Trophoblast cell (in vitro differentiated cells and primary cell): ENCODE measurements around the gene KSR1.
A peak's percentile ranks its signal among the peaks of the same experiment; 100 is the strongest.
"Not testable (repeated sequence)": the region's sequence is repeated elsewhere in the genome, so short reads cannot be mapped to it uniquely, and the experiment has no call there.

Experiments
- DNase-seq, 2 donors: peaks; one replicate each; pipeline ENCODE4 v3.0.0-alpha.2; 2016
- H2AFZ ChIP-seq: 2 replicates; pipeline ENCODE4 v1.6.1; 2013; ENCODE audit warnings: low read length, moderate library complexity, mild to moderate bottlenecking; ENCODE audit not compliant: insufficient read depth, poor library complexity
- H2AK5ac ChIP-seq: 2 replicates; pipeline ENCODE4 v1.6.1; 2013; ENCODE audit warnings: mild to moderate bottlenecking, low read length
- H2BK120ac ChIP-seq: 2 replicates; pipeline ENCODE4 v1.6.1; 2013; ENCODE audit warnings: low read length, mild to moderate bottlenecking, moderate library complexity; ENCODE audit not compliant: insufficient read depth, poor library complexity
- H2BK12ac ChIP-seq: 2 replicates; pipeline ENCODE4 v1.6.1; 2013; ENCODE audit warnings: mild to moderate bottlenecking, low read length, moderate library complexity
- H2BK5ac ChIP-seq: 2 replicates; pipeline ENCODE4 v1.6.1; 2013; ENCODE audit warnings: low read length, low read depth, moderate library complexity, mild to moderate bottlenecking; ENCODE audit not compliant: poor library complexity
- H3K14ac ChIP-seq: 2 replicates; pipeline ENCODE4 v1.6.1; 2013; ENCODE audit warnings: mild to moderate bottlenecking, low read length
- H3K18ac ChIP-seq: 2 replicates; pipeline ENCODE4 v1.6.1; 2013; ENCODE audit warnings: mild to moderate bottlenecking, low read length
- H3K23ac ChIP-seq: 2 replicates; pipeline ENCODE4 v1.6.1; 2013; ENCODE audit warnings: low read length
- H3K27ac ChIP-seq: 2 replicates; pipeline ENCODE4 v1.5.1; 2013; ENCODE audit warnings: low read depth, mild to moderate bottlenecking, inconsistent platforms, low read length, moderate library complexity
- H3K27me3 ChIP-seq: 2 replicates; pipeline ENCODE4 v1.6.1; 2013; ENCODE audit warnings: inconsistent platforms, mild to moderate bottlenecking, low read length, moderate library complexity; ENCODE audit not compliant: insufficient read depth
- H3K36me3 ChIP-seq, 2 experiments: 1 replicate in 1 of 2; 2 replicates in 1 of 2; pipeline ENCODE4 v1.6.1; 2013; ENCODE audit warnings: low read length in 2 of 2, mild to moderate bottlenecking in 2 of 2, moderate library complexity in 1 of 2; ENCODE audit not compliant: insufficient read depth in 2 of 2, control insufficient read depth in 1 of 2
- H3K4ac ChIP-seq: 2 replicates; pipeline ENCODE4 v1.6.1; 2013; ENCODE audit warnings: low read depth, mild to moderate bottlenecking, low read length, moderate library complexity
- H3K4me1 ChIP-seq, 2 experiments: 1 replicate in 1 of 2; 2 replicates in 1 of 2; pipeline ENCODE4 v1.6.1; 2013; ENCODE audit warnings: low read length in 2 of 2, mild to moderate bottlenecking in 2 of 2, moderate library complexity in 1 of 2; ENCODE audit not compliant: insufficient read depth in 2 of 2, control insufficient read depth in 1 of 2
- H3K4me2 ChIP-seq: 2 replicates; pipeline ENCODE4 v1.6.1; 2013; ENCODE audit warnings: inconsistent platforms, mild to moderate bottlenecking, low read length, moderate library complexity
- H3K4me3 ChIP-seq: 2 replicates; pipeline ENCODE4 v1.5.1; 2013; ENCODE audit warnings: mild to moderate bottlenecking, low read depth, low read length, inconsistent platforms
- H3K79me1 ChIP-seq: one replicate; pipeline ENCODE4 v1.6.1; 2013; ENCODE audit warnings: low read length
- H3K79me2 ChIP-seq: 2 replicates; pipeline ENCODE4 v1.6.1; 2013; ENCODE audit warnings: low read length, mild to moderate bottlenecking; ENCODE audit not compliant: control insufficient read depth, insufficient read depth, poor library complexity
- H3K9ac ChIP-seq: 2 replicates; pipeline ENCODE4 v1.6.1; 2013; ENCODE audit warnings: mild to moderate bottlenecking, low read length
- H3K9me3 ChIP-seq: 2 replicates; pipeline ENCODE4 v1.6.1; 2013; ENCODE audit warnings: low read depth, mild to moderate bottlenecking, control low read depth, inconsistent platforms, low read length; ENCODE audit not compliant: insufficient read depth
- H4K12ac ChIP-seq: 2 replicates; pipeline ENCODE4 v1.6.1; 2013; ENCODE audit warnings: low read depth, mild to moderate bottlenecking, low read length, moderate library complexity
- H4K8ac ChIP-seq: 2 replicates; pipeline ENCODE4 v1.6.1; 2013; ENCODE audit warnings: low read depth, mild to moderate bottlenecking, low read length, moderate library complexity
- H4K91ac ChIP-seq: one replicate; pipeline ENCODE4 v1.6.1; 2013; ENCODE audit warnings: low read depth, mild to moderate bottlenecking, low read length, moderate library complexity
- WGBS: extraction: QIAGEN DNeasy Blood & Tissue Kit; methylation state at CpG from one replicate; pipeline ENCODE4 v1.1.7; 2013; ENCODE audit warnings: missing lambda C conversion rate; ENCODE audit not compliant: insufficient read length, insufficient coverage; ENCODE audit errors: extremely low coverage; 5-methylcytosine and 5-hydroxymethylcytosine counted together

Gene KSR1

GRCh38 chr17:27640790-27641189, 184.5 kb downstream of the KSR1 start:
- no peak overlapping the region for H2AFZ ChIP-seq

DNA sequence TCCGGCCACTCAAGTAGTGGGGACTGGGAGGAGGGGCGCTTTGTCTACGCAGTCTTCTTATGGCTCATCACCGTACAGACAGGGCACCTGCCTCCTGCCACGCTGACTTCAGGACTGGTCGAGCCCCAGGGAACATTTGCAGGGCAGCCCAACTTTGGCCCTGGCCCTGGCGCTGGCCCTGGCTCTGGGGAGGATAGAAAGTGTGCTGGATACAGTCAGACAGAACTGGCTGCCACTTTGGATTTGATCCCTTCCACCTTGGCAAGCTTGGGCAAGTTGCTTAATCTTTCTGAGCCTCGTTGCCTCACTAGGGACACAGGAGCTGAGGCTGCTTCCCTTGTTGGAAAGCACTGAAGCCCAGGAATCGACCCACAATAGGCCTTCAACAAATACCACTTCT, 188.3 kb downstream of the KSR1 start:
- Histone ChIP-seq H4K12ac (no peak overlapping the region), H2BK120ac (no peak overlapping the region), H4K91ac (no peak overlapping the region), H3K4me1 (no peaks in the 10 kb centered on the region), H2AFZ (no peak overlapping the region), H3K36me3 (peaks cover 0 to 2% of the 10 kb centered on the region in 2 experiments), H3K9ac (no peak overlapping the region), H3K18ac (no peak overlapping the region), H3K27ac (no peak overlapping the region), H2BK12ac (no peak overlapping the region), H3K14ac (no peak overlapping the region), H2AK5ac (no peak overlapping the region), H2BK5ac (no peak overlapping the region), H4K8ac (no peak overlapping the region), H3K79me2 (no peaks in the 10 kb centered on the region), H3K4me2 (no peak overlapping the region), H3K23ac (no peak overlapping the region), H3K27me3 (no peaks in the 10 kb centered on the region), H3K79me1 (no peaks in the 10 kb centered on the region), H3K9me3 (no peaks in the 10 kb centered on the region), H3K4me3 (no peak overlapping the region), H3K4ac (no peak overlapping the region)
- WGBS: no CpG with 5 or more reads among the region's 9 CpGs
- DNase-seq: no peak

More at GRCh38 chr17:27640790-27641189, 184.5 kb downstream of the KSR1 start:
- Histone ChIP-seq H4K12ac (no peak overlapping the region), H3K4me3 (no peak overlapping the region), H4K91ac (no peak overlapping the region), H3K79me1 (no peaks in the 10 kb centered on the region), H3K4me1 (no peaks in the 10 kb centered on the region), H3K9ac (no peak overlapping the region), H2BK5ac (no peak overlapping the region), H3K36me3 (peaks cover 0 to 2% of the 10 kb centered on the region in 2 experiments), H3K14ac (no peak overlapping the region), H3K79me2 (no peaks in the 10 kb centered on the region), H3K27me3 (no peaks in the 10 kb centered on the region), H3K4me2 (no peak overlapping the region), H2BK12ac (no peak overlapping the region), H4K8ac (no peak overlapping the region), H3K4ac (no peak overlapping the region), H3K27ac (no peak overlapping the region), H2AK5ac (no peak overlapping the region), H3K23ac (no peak overlapping the region), H3K18ac (no peak overlapping the region), H3K9me3 (no peaks in the 10 kb centered on the region), H2BK120ac (no peak overlapping the region)
- DNase-seq: peak; percentile 31 to 64
- WGBS: no CpG with 5 or more reads among the region's 4 CpGs

GRCh38 chr17:27645621-27646020, 189.4 kb downstream of the KSR1 start:
- not testable (repeated sequence) for H3K9ac ChIP-seq, H3K18ac ChIP-seq, H3K4ac ChIP-seq, H3K4me2 ChIP-seq, H3K14ac ChIP-seq, H4K8ac ChIP-seq, H2AK5ac ChIP-seq, H2AFZ ChIP-seq, H3K79me2 ChIP-seq, H4K91ac ChIP-seq, H3K9me3 ChIP-seq, H4K12ac ChIP-seq, H3K36me3 ChIP-seq, H3K27me3 ChIP-seq, H2BK120ac ChIP-seq, H3K27ac ChIP-seq, DNase-seq, H2BK5ac ChIP-seq, H3K79me1 ChIP-seq, H3K4me3 ChIP-seq, H3K23ac ChIP-seq, H3K4me1 ChIP-seq, H2BK12ac ChIP-seq
- WGBS: no CpG with 5 or more reads among the region's 10 CpGs

DNA sequence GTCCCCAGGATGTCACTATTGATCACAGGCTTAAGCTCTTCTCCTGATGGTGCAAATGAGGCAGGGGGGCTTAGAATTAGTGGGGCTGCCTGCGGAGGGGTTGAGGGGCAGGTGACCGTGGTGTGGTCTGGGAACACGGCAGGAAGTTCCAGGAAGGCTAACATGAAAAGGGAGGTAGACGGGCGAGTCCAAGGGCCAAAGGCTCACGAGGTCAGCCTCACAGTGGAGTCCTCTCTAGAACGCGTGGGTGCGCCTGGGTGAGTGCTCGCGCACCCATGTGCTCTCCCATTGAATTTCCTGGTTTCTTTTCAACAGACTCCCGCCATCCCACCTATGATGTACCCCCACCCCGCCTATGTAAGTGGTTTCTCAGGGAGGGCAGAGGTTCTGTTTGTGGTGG, 190.0 kb downstream of the KSR1 start:
- H4K91ac ChIP-seq: no peak overlapping the region
- no peak overlapping the region for H3K14ac ChIP-seq
- no peak overlapping the region for H2BK120ac ChIP-seq
- H3K27ac ChIP-seq: no peak overlapping the region
- H2AFZ ChIP-seq: no peak overlapping the region
- H3K9ac ChIP-seq: no peak overlapping the region
- no peaks in the 10 kb centered on the region for H3K79me1 ChIP-seq
- H2BK12ac ChIP-seq: no peak overlapping the region
- H3K79me2 ChIP-seq: no peaks in the 10 kb centered on the region
- H3K9me3 ChIP-seq: no peaks in the 10 kb centered on the region
- H3K18ac ChIP-seq: no peak overlapping the region
- no peaks in the 10 kb centered on the region for H3K4me1 ChIP-seq
- H3K23ac ChIP-seq: no peak overlapping the region
- no peak overlapping the region for H4K12ac ChIP-seq
- no peak overlapping the region for H3K4me2 ChIP-seq
- H2BK5ac ChIP-seq: no peak overlapping the region
- H3K36me3 ChIP-seq: peaks cover 0 to 2% of the 10 kb centered on the region in 2 experiments
- H4K8ac ChIP-seq: no peak overlapping the region
- H3K4ac ChIP-seq: no peak overlapping the region
- no peak for DNase-seq
- no CpG with 5 or more reads among the region's 13 CpGs for WGBS
- no peak overlapping the region for H3K4me3 ChIP-seq
- H2AK5ac ChIP-seq: no peak overlapping the region
- H3K27me3 ChIP-seq: no peaks in the 10 kb centered on the region
